Colon (tissue), 2 donors: Measurements from ENCODE around the gene BACE2.
"Not testable (repeated sequence)": the region's sequence is repeated elsewhere in the genome, so short reads cannot be mapped to it uniquely, and the experiment has no call there.

Source experiments
- FAIRE-seq: peaks from 2 replicates; lab custom pipeline; 2012; peaks lifted over from hg19 to GRCh38; lab: Jason Lieb, UNC
- donor health status: control.
- donor health status: control.

The BACE2 gene

GRCh38 chr21:41240040-41240439, 72.1 kb downstream of the BACE2 start:
- no peak for FAIRE-seq

GRCh38 chr21:41241341-41241740, 73.4 kb downstream of the BACE2 start:
- no peak for FAIRE-seq

- FAIRE-seq: no peak
Observed at GRCh38 chr21:41242238-41242829, 74.4 kb downstream of the BACE2 start.

- FAIRE-seq: no peak
Observed at GRCh38 chr21:41243107-41243506, 75.1 kb downstream of the BACE2 start.

GRCh38 chr21:41244266-41244880, 76.4 kb downstream of the BACE2 start:
- FAIRE-seq: not testable (repeated sequence)

- no peak for FAIRE-seq
Observed at GRCh38 chr21:41245509-41246135, 77.7 kb downstream of the BACE2 start.

GRCh38 chr21:41246808-41247207, 78.8 kb downstream of the BACE2 start:
- no peak for FAIRE-seq

- FAIRE-seq: no peak
Observed at GRCh38 chr21:41247561-41248545, 79.9 kb downstream of the BACE2 start.

- no peak for FAIRE-seq
Observed at GRCh38 chr21:41249476-41249875, 81.5 kb downstream of the BACE2 start.

GRCh38 chr21:41250519-41250918, 82.6 kb downstream of the BACE2 start:
- no peak for FAIRE-seq

- FAIRE-seq: no peak
Observed at GRCh38 chr21:41251961-41252642, 84.1 kb downstream of the BACE2 start.

- FAIRE-seq: no peak
Observed at GRCh38 chr21:41254090-41254700, 86.2 kb downstream of the BACE2 start.

GRCh38 chr21:41255190-41255589, 87.2 kb downstream of the BACE2 start:
- no peak for FAIRE-seq

GRCh38 chr21:41256231-41256630, 88.3 kb downstream of the BACE2 start:
- FAIRE-seq: not testable (repeated sequence)

- no peak for FAIRE-seq
Observed at GRCh38 chr21:41256771-41257702, 89.1 kb downstream of the BACE2 start.

GRCh38 chr21:41258617-41259016, 90.7 kb downstream of the BACE2 start:
- FAIRE-seq: no peak

- FAIRE-seq: no peak
Observed at GRCh38 chr21:41260428-41260827, 92.5 kb downstream of the BACE2 start.

GRCh38 chr21:41267346-41267745, 99.4 kb downstream of the BACE2 start:
- FAIRE-seq: no peak

GRCh38 chr21:41269535-41269934, 101.6 kb downstream of the BACE2 start:
- FAIRE-seq: no peak

- FAIRE-seq: no peak
Observed at GRCh38 chr21:41277196-41277595, 109.2 kb downstream of the BACE2 start.
